Gastroesophageal sphincter (tissue), 3 donors: ENCODE data around the gene PNPLA3.

Experiments used
- POLR2A ChIP-seq, 2 donors: fragments of 450-650 bp; IDR thresholded peaks; one replicate each; pipeline ENCODE4 v1.6.1; 2017; ENCODE audit warnings: antibody characterized with exemption in 2 of 2, mild to moderate bottlenecking in 2 of 2, moderate library complexity in 1 of 2
- POLR2AphosphoS5 ChIP-seq: sonication (generic); formaldehyde crosslinking; IDR thresholded peaks from one replicate; pipeline ENCODE4 v1.6.1; 2017; ENCODE audit warnings: antibody characterized with exemption
- TF ChIP-seq, protein P1 (sequence below), 4 experiments: fragments of 200-600 bp in 2 of 4; fragments of 450-650 bp in 2 of 4; sonication (generic) in 1 of 4; IDR thresholded peaks; one replicate each; pipeline ENCODE4 v1.5.1; 2017 to 2019; ENCODE audit warnings: antibody characterized with exemption in 4 of 4, mild to moderate bottlenecking in 2 of 4, moderate library complexity in 2 of 4

DNA sequence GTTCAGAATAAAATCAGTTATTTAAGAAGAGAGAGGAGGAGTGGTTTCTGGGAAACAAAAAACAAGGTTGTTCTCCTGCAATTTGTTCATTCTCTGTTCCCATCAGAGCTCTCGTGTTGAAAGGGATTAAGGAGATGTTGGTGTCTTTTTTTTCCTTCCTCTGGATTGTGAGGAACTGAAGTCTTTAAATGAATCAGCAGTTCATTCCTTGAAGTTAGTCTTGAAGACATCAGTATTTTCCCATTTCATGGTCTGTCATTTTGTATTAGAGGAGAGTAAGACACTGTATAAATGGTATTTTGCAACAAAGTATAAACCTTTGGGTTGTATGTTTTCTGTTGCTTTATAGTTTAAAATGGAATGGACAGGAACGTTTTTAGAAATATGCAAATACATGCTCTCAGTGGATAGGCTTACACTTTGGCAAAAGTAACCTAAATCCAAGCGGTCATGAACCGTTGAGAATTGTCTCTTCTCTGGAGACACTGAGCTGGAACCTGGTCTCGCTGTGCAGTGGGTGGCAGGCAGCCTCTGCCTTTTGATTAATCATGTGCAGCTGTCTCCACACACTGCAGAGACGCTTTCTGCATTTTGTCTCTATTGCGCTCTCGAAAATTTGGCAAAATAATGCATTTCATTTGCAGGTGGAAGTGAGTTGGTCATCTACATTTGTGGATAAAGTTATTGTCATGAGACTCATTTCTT is 64.7 kb downstream of the PNPLA3 start:
- TF ChIP-seq, protein P1, sequence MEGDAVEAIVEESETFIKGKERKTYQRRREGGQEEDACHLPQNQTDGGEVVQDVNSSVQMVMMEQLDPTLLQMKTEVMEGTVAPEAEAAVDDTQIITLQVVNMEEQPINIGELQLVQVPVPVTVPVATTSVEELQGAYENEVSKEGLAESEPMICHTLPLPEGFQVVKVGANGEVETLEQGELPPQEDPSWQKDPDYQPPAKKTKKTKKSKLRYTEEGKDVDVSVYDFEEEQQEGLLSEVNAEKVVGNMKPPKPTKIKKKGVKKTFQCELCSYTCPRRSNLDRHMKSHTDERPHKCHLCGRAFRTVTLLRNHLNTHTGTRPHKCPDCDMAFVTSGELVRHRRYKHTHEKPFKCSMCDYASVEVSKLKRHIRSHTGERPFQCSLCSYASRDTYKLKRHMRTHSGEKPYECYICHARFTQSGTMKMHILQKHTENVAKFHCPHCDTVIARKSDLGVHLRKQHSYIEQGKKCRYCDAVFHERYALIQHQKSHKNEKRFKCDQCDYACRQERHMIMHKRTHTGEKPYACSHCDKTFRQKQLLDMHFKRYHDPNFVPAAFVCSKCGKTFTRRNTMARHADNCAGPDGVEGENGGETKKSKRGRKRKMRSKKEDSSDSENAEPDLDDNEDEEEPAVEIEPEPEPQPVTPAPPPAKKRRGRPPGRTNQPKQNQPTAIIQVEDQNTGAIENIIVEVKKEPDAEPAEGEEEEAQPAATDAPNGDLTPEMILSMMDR (IDR thresholded peaks at IDR 0.05), result no peak
- TF ChIP-seq POLR2A (IDR thresholded peaks at IDR 0.05) (no peak), POLR2AphosphoS5 (no peak)
